Vagina (tissue), 2 donors: ENCODE measurements around the gene CSNK1G3.

Experiments used
- CTCF ChIP-seq, 3 experiments: fragments of 450-650 bp in 2 of 3; fragments of 200-600 bp in 1 of 3; sonication (generic) in 1 of 3; IDR thresholded peaks; one replicate each; pipeline ENCODE4 v1.5.1; 2017 to 2019; ENCODE audit warnings: antibody characterized with exemption in 3 of 3, mild to moderate bottlenecking in 2 of 3, moderate library complexity in 2 of 3
- POLR2A ChIP-seq, 2 donors: fragments of 450-650 bp; IDR thresholded peaks; one replicate each; pipeline ENCODE4 v1.6.1; 2017; ENCODE audit warnings: antibody characterized with exemption in 2 of 2, mild to moderate bottlenecking in 2 of 2, moderate library complexity in 2 of 2

GRCh38 chr5:123665822-123666371 is 153.9 kb downstream of the CSNK1G3 start:
- TF ChIP-seq CTCF (IDR thresholded peaks at IDR 0.05) (no peak), POLR2A (IDR thresholded peaks at IDR 0.05) (no peak)
